B cell (primary cell): ENCODE results near the gene RSPO3. TPM values are rescaled to one million over a fixed set of nuclear protein-coding genes. Genes with fewer than 3 reads are reported as not detected.
"Not testable (repeated sequence)": the region's sequence is repeated elsewhere in the genome, so short reads cannot be mapped to it uniquely, and the experiment has no call there.

Experiments
- ATAC-seq: fragments of 200-7000 bp; cut with Tn5 transposase; one replicate; pipeline ENCODE4 v1.10.0; 2021; ENCODE audit warnings: low read depth, mild to moderate bottlenecking, moderate number of reproducible peaks, moderate library complexity
- CTCF ChIA-PET: fragments of 350-600 bp; sonication (Branson Sonifier 250); formaldehyde crosslinking; loops from one replicate; lab custom pipeline; 2021; ENCODE audit warnings: antibody characterized with exemption, inconsistent platforms; lab: Charles Lee
- POLR2A ChIA-PET: fragments of 350-600 bp; sonication (Branson Sonifier 250); formaldehyde crosslinking; loops from one replicate; lab custom pipeline; 2021; ENCODE audit warnings: antibody characterized with exemption; lab: Charles Lee
- DNase-seq: peaks from one replicate; pipeline ENCODE4 v3.0.0; 2013
- H2AFZ ChIP-seq: 2 replicates; pipeline ENCODE4 v1.6.1; 2012; ENCODE audit warnings: mild to moderate bottlenecking, low read depth, low read length; ENCODE audit not compliant: insufficient read depth, poor library complexity, severe bottlenecking
- H3K27ac ChIP-seq, 2 donors: 1 replicate in 1 of 2; 2 replicates in 1 of 2; pipeline ENCODE4 v1.5.1; 2012 to 2013; ENCODE audit warnings: low read length in 2 of 2, mild to moderate bottlenecking in 2 of 2, moderate library complexity in 1 of 2
- H3K27me3 ChIP-seq, 4 experiments: fragments of 200-600 bp in 1 of 4; sonication (generic) in 1 of 4; replicated peaks in 1 of 4; 1 replicate in 2 of 4; 2 replicates in 2 of 4; pipeline versions ENCODE4 v1.6.1 to v1.7.0; 2013 to 2016; ENCODE audit warnings: low read length in 3 of 4, mild to moderate bottlenecking in 2 of 4, mixed read lengths in 1 of 4, moderate library complexity in 1 of 4; ENCODE audit not compliant: insufficient read depth in 4 of 4, control insufficient read depth in 3 of 4; ENCODE audit errors: control extremely low read depth in 1 of 4
- H3K36me3 ChIP-seq, 2 experiments: replicated peaks in 1 of 2; 1 replicate in 1 of 2; 2 replicates in 1 of 2; pipeline versions ENCODE4 v1.6.1 to v1.7.1; 2013; ENCODE audit warnings: low read length in 1 of 2; ENCODE audit not compliant: insufficient read depth in 2 of 2, control insufficient read depth in 1 of 2; ENCODE audit errors: control extremely low read depth in 1 of 2, extremely low read depth in 1 of 2
- H3K4me1 ChIP-seq, 2 donors: fragments of 200-600 bp in 1 of 2; sonication (generic) in 1 of 2; 1 replicate in 1 of 2; 2 replicates in 1 of 2; pipeline versions ENCODE4 v1.5.1 to v1.6.1; 2013 to 2017; ENCODE audit warnings: low read length in 2 of 2; ENCODE audit not compliant: control insufficient read depth in 2 of 2, insufficient read depth in 2 of 2
- H3K4me2 ChIP-seq: replicated peaks from 2 replicates; pipeline ENCODE3; 2012; ENCODE audit warnings: mild to moderate bottlenecking, low read depth, low read length; ENCODE audit not compliant: poor library complexity, severe bottlenecking
- H3K4me3 ChIP-seq, 5 experiments: fragments of 200-600 bp in 1 of 5; sonication (generic) in 1 of 5; 1 replicate in 3 of 5; 2 replicates in 2 of 5; pipeline versions ENCODE4 v1.5.1 to v1.7.0; 2011 to 2016; ENCODE audit warnings: low read length in 4 of 5, mild to moderate bottlenecking in 4 of 5, low read depth in 2 of 5, control low read depth in 1 of 5, moderate library complexity in 1 of 5; ENCODE audit not compliant: insufficient read depth in 1 of 5; ENCODE audit errors: control extremely low read depth in 1 of 5, extremely low read depth in 1 of 5
- H3K79me2 ChIP-seq: fragments of 200-600 bp; sonication (generic); one replicate; pipeline ENCODE4 v1.6.0; 2016; ENCODE audit warnings: low read length; ENCODE audit not compliant: control insufficient read depth, insufficient read depth
- H3K9ac ChIP-seq: fragments of 200-600 bp; sonication (generic); 2 replicates; pipeline ENCODE4 v1.6.1; 2017; ENCODE audit warnings: mild to moderate bottlenecking, low read length, moderate library complexity
- H3K9me3 ChIP-seq, 3 donors: one replicate each; pipeline versions ENCODE4 v1.6.1 to v1.7.1; 2013; ENCODE audit warnings: low read length in 2 of 3; ENCODE audit not compliant: control insufficient read depth in 2 of 3, insufficient read depth in 1 of 3; ENCODE audit errors: control extremely low read depth in 1 of 3
- H4K20me1 ChIP-seq: 2 replicates; pipeline ENCODE4 v1.6.0; 2012; ENCODE audit warnings: mild to moderate bottlenecking, low read length; ENCODE audit not compliant: insufficient read depth, control insufficient read depth, poor library complexity, severe bottlenecking
- H3K27ac Mint-ChIP-seq: one replicate; pipeline ENCODE4 v1.8.0; 2021; ENCODE audit warnings: mixed read lengths
- H3K27me3 Mint-ChIP-seq: one replicate; pipeline ENCODE4 v1.8.0; 2021; ENCODE audit warnings: mixed read lengths
- H3K4me1 Mint-ChIP-seq: one replicate; pipeline ENCODE4 v1.8.0; 2021; ENCODE audit warnings: mixed read lengths
- H3K4me3 Mint-ChIP-seq: one replicate; pipeline ENCODE4 v1.8.0; 2021; ENCODE audit warnings: mixed read lengths
- H3K9me3 Mint-ChIP-seq: one replicate; pipeline ENCODE4 v1.8.0; 2022; ENCODE audit warnings: mixed read lengths; ENCODE audit not compliant: insufficient read depth
- EZH2 ChIP-seq: IDR thresholded peaks from 2 replicates; pipeline ENCODE4 v1.6.1; 2012; ENCODE audit warnings: borderline replicate concordance, low read depth, mild to moderate bottlenecking, moderate library complexity, low read length; ENCODE audit not compliant: insufficient read depth, poor library complexity, severe bottlenecking
- WGBS: methylation state at CpG from one replicate; pipeline ENCODE4 v1.1.5; 2013; ENCODE audit warnings: missing lambda C conversion rate; ENCODE audit not compliant: insufficient coverage; 5-methylcytosine and 5-hydroxymethylcytosine counted together
- intact Hi-C: fragments of 100-400 bp; cut with micrococcal nuclease; formaldehyde crosslinking; loops from one replicate; pipeline ENCODE4 v1.10.0; 2022
- polyA plus RNA-seq: library from polyadenylated mRNA; depleted of rRNA; stranded (reverse); fragments of >200 nt; gene quantifications from 2 replicates; pipeline ENCODE4 v1.2.3, GENCODE V29; 2012
- total RNA-seq, 2 donors: library from RNA; stranded (reverse); fragments of 120-200 nt in 1 of 2; gene quantifications; 1 replicate in 1 of 2; 2 replicates in 1 of 2; pipeline versions ENCODE4 v1.2.3 to v1.2.4, GENCODE V29; 2013 to 2022
- TF ChIP-seq, protein P1 (sequence below): fragments of 200-600 bp; IDR thresholded peaks from one replicate; pipeline ENCODE4 v1.8.0; 2022; ENCODE audit warnings: antibody characterized with exemption, mild to moderate bottlenecking

Gene RSPO3
- total and polyA plus RNA-seq, 2 donors (not counting 1 experiment from before 2014, with no cell fraction given), result not detected

DNA sequence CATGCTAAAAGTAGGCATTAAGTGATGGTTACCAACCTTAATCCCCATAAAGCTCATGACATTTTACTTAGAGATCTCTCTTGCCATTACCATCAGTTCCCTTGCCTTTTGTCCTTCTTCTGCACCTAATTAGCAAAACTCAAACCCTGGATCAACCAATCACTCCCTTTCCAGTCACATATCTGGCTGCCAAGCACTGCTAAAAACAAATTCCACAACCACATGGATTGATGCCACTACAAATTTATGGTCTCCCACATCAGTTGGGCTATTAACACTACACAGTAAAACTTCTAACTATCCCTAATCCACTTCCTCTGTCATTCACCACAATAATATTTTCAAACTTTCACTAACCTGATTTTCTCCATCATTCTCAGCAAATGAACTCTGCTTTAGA lies 93.9 kb downstream of the RSPO3 start:
- Histone ChIP-seq H3K9ac (no peak overlapping the region), H3K9me3 (peaks cover 0 to 3% (median 0%) of the 10 kb centered on the region in 3 donors), H3K4me1 (no peaks in the 10 kb centered on the region), H2AFZ (no peak overlapping the region), H3K4me3 (no peak overlapping the region), H3K79me2 (no peaks in the 10 kb centered on the region), H3K36me3 (no peaks in the 10 kb centered on the region), H3K4me2 (no peak overlapping the region), H4K20me1 (no peaks in the 10 kb centered on the region), H3K27ac (no peak overlapping the region), H3K27me3 (peaks cover 0 to 10% (median 0%) of the 10 kb centered on the region in 4 experiments)
- H3K9me3 Mint-ChIP-seq, result no peaks in the 10 kb centered on the region
- H3K4me3 Mint-ChIP-seq, result no peak overlapping the region
- H3K27me3 Mint-ChIP-seq, result peaks cover 45% of the 10 kb centered on the region
- CTCF ChIA-PET, result no interaction called here
- intact Hi-C loops, result no loop called here
- DNase-seq (no peak), ATAC-seq (no peak)
- no peak for TF ChIP-seq EZH2
- TF ChIP-seq, protein P1, sequence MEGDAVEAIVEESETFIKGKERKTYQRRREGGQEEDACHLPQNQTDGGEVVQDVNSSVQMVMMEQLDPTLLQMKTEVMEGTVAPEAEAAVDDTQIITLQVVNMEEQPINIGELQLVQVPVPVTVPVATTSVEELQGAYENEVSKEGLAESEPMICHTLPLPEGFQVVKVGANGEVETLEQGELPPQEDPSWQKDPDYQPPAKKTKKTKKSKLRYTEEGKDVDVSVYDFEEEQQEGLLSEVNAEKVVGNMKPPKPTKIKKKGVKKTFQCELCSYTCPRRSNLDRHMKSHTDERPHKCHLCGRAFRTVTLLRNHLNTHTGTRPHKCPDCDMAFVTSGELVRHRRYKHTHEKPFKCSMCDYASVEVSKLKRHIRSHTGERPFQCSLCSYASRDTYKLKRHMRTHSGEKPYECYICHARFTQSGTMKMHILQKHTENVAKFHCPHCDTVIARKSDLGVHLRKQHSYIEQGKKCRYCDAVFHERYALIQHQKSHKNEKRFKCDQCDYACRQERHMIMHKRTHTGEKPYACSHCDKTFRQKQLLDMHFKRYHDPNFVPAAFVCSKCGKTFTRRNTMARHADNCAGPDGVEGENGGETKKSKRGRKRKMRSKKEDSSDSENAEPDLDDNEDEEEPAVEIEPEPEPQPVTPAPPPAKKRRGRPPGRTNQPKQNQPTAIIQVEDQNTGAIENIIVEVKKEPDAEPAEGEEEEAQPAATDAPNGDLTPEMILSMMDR, result no peak
- POLR2A ChIA-PET, result no interaction called here
- H3K27ac Mint-ChIP-seq, result no peak overlapping the region
- H3K4me1 Mint-ChIP-seq, result no peaks in the 10 kb centered on the region

DNA sequence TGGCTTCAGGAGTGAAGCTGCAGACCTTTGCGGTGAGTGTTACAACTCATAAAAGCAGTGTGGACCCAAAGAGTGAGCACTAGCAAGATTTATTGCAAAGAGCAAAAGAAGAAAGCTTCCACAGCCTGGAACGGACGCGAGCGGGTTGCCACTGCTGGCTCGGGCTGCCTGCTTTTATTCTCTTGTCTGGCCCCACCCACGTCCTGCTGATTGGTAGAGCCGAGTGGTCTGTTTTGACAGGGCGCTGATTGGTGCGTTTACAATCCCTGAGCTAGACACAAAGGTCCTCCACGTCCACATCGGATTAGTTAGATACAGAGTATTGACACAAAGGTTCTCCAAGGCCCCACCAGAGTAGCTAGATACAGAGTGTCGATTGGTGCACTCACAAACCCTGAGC lies 95.6 kb downstream of the RSPO3 start:
- H2AFZ ChIP-seq, H3K79me2 ChIP-seq, H3K4me1 ChIP-seq, H3K4me3 Mint-ChIP-seq, H3K4me3 ChIP-seq, H3K27me3 ChIP-seq, H3K27ac ChIP-seq, H3K9me3 ChIP-seq, H3K4me1 Mint-ChIP-seq, intact Hi-C loops, H3K9ac ChIP-seq, H3K9me3 Mint-ChIP-seq, POLR2A ChIA-PET, H3K36me3 ChIP-seq, DNase-seq, ATAC-seq, H4K20me1 ChIP-seq, CTCF ChIA-PET, H3K4me2 ChIP-seq, H3K27ac Mint-ChIP-seq: not testable (repeated sequence)
- WGBS, result 96% methylated on average over 11 of the region's 13 CpGs
- H3K27me3 Mint-ChIP-seq, result peaks cover 34% of the 10 kb centered on the region

DNA sequence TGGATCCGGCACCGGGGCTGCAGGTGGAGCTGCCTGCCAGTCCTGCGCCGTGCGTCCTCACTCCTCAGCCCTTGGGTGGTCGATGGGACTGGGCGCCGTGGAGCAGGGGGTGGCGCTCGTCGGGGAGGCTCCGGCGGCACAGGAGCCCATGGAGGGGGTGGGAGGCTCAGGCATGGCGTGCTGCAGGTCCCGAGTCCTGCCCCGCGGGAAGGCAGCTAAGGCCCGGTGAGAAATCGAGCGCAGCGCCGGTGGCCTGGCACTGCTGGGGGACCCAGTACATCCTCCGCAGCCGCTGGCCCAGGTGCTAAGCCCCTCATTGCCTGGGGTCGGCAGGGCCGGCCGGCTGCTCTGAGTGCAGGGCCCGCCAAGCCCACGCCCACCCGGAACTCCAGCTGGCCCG lies 96.1 kb downstream of the RSPO3 start:
- H3K36me3 ChIP-seq, H3K79me2 ChIP-seq, H3K4me2 ChIP-seq, H3K27ac Mint-ChIP-seq, CTCF ChIA-PET, ATAC-seq, intact Hi-C loops, H3K4me3 Mint-ChIP-seq, H3K9me3 Mint-ChIP-seq, H3K4me1 Mint-ChIP-seq, H4K20me1 ChIP-seq, H2AFZ ChIP-seq, H3K27ac ChIP-seq, DNase-seq, POLR2A ChIA-PET, H3K4me1 ChIP-seq, H3K27me3 ChIP-seq, H3K9ac ChIP-seq, H3K4me3 ChIP-seq, H3K9me3 ChIP-seq: not testable (repeated sequence)
- 93% methylated on average over 26 of the region's 31 CpGs for WGBS
- peaks cover 36% of the 10 kb centered on the region for H3K27me3 Mint-ChIP-seq
